ENCODE data around the gene MYO1B. TPM values are rescaled to one million over a fixed set of nuclear protein-coding genes. Genes with fewer than 3 reads are reported as not detected.

MYO1B gene
- total RNA-seq, 1 donor = 246 TPM

- Histone ChIP-seq H3K4me2 (ENCODE audit: insufficient read depth, low read length) (no peak overlapping the region), H3K36me3 (ENCODE audit: insufficient read depth, low read length) (peaks cover 40% of the 10 kb centered on the region), H3K79me2 (ENCODE audit: insufficient read depth, low read length) (peaks cover 52% of the 10 kb centered on the region), H3K27ac (ENCODE audit: low read depth, low read length) (no peak overlapping the region), H3K4me3 (ENCODE audit: insufficient read depth, low read length) (no peak overlapping the region), H3K4me1 (ENCODE audit: insufficient read depth, low read length) (peaks cover 41% of the 10 kb centered on the region), H4K20me1 (ENCODE audit: insufficient read depth, low read length) (peaks cover 4% of the 10 kb centered on the region), H3K9me3 (ENCODE audit: low read depth, low read length) (no peaks in the 10 kb centered on the region), H2AFZ (ENCODE audit: low read length) (no peak overlapping the region), H3K27me3 (ENCODE audit: insufficient read depth, low read length) (no peaks in the 10 kb centered on the region)
- TF ChIP-seq CTCF (IDR thresholded peaks at IDR 0.05; ENCODE audit: extremely low read depth, low read depth, low read length) = no peak
- DNase-seq (ENCODE audit: insufficient read length, low spot score, missing footprints) = no peak
Observed at GRCh38 chr2:191345788-191346187, 100.6 kb downstream of the MYO1B start.

- DNase-seq (ENCODE audit: insufficient read length, low spot score, missing footprints) = no peak
- Histone ChIP-seq H3K4me1 (ENCODE audit: insufficient read depth, low read length) (peaks cover 55% of the 10 kb centered on the region), H3K4me2 (ENCODE audit: insufficient read depth, low read length) (no peak overlapping the region), H3K4me3 (ENCODE audit: insufficient read depth, low read length) (no peak overlapping the region), H3K27ac (ENCODE audit: low read depth, low read length) (peak overlapping the region; percentile 17), H3K36me3 (ENCODE audit: insufficient read depth, low read length) (peaks cover 31% of the 10 kb centered on the region), H2AFZ (ENCODE audit: low read length) (no peak overlapping the region), H3K79me2 (ENCODE audit: insufficient read depth, low read length) (peaks cover 40% of the 10 kb centered on the region), H3K9me3 (ENCODE audit: low read depth, low read length) (no peaks in the 10 kb centered on the region), H4K20me1 (ENCODE audit: insufficient read depth, low read length) (peaks cover 4% of the 10 kb centered on the region), H3K27me3 (ENCODE audit: insufficient read depth, low read length) (no peaks in the 10 kb centered on the region)
- no peak for TF ChIP-seq CTCF (IDR thresholded peaks at IDR 0.05; ENCODE audit: extremely low read depth, low read depth, low read length)
Observed at GRCh38 chr2:191347154-191347553, 102.0 kb downstream of the MYO1B start.

- H3K79me2 ChIP-seq (ENCODE audit: insufficient read depth, low read length) = peaks cover 37% of the 10 kb centered on the region
- peaks cover 62% of the 10 kb centered on the region for H3K4me1 ChIP-seq (ENCODE audit: insufficient read depth, low read length)
- H4K20me1 ChIP-seq (ENCODE audit: insufficient read depth, low read length) = peaks cover 4% of the 10 kb centered on the region
- H2AFZ ChIP-seq (ENCODE audit: low read length) = no peak overlapping the region
- peaks cover 27% of the 10 kb centered on the region for H3K36me3 ChIP-seq (ENCODE audit: insufficient read depth, low read length)
- no peak for TF ChIP-seq CTCF (IDR thresholded peaks at IDR 0.05; ENCODE audit: extremely low read depth, low read depth, low read length)
- no peak overlapping the region for H3K4me3 ChIP-seq (ENCODE audit: insufficient read depth, low read length)
- peak overlapping the region; percentile 17 for H3K27ac ChIP-seq (ENCODE audit: low read depth, low read length)
- no peaks in the 10 kb centered on the region for H3K27me3 ChIP-seq (ENCODE audit: insufficient read depth, low read length)
- DNase-seq (ENCODE audit: insufficient read length, low spot score, missing footprints) = no peak
- no peak overlapping the region for H3K4me2 ChIP-seq (ENCODE audit: insufficient read depth, low read length)
- no peaks in the 10 kb centered on the region for H3K9me3 ChIP-seq (ENCODE audit: low read depth, low read length)
Observed at GRCh38 chr2:191347881-191348280, 102.7 kb downstream of the MYO1B start.

- H3K79me2 ChIP-seq (ENCODE audit: insufficient read depth, low read length) = peaks cover 34% of the 10 kb centered on the region
- DNase-seq (ENCODE audit: insufficient read length, low spot score, missing footprints) = no peak
Observed at GRCh38 chr2:191349990-191350389, 104.8 kb downstream of the MYO1B start.

More at GRCh38 chr2:191349990-191350389, 104.8 kb downstream of the MYO1B start:
- Histone ChIP-seq H3K36me3 (ENCODE audit: insufficient read depth, low read length) (peaks cover 37% of the 10 kb centered on the region), H3K27me3 (ENCODE audit: insufficient read depth, low read length) (no peaks in the 10 kb centered on the region), H3K9me3 (ENCODE audit: low read depth, low read length) (no peaks in the 10 kb centered on the region), H3K27ac (ENCODE audit: low read depth, low read length) (no peak overlapping the region), H3K4me1 (ENCODE audit: insufficient read depth, low read length) (peaks cover 54% of the 10 kb centered on the region), H3K4me3 (ENCODE audit: insufficient read depth, low read length) (no peak overlapping the region), H4K20me1 (ENCODE audit: insufficient read depth, low read length) (no peaks in the 10 kb centered on the region), H2AFZ (ENCODE audit: low read length) (no peak overlapping the region), H3K4me2 (ENCODE audit: insufficient read depth, low read length) (no peak overlapping the region)
- TF ChIP-seq CTCF (IDR thresholded peaks at IDR 0.05; ENCODE audit: extremely low read depth, low read depth, low read length) = peak; percentile 21

All from osteoblast (primary cell).